Kidney (tissue), 14 donors: ENCODE results near the gene MDM2. TPM values are rescaled to one million over a fixed set of nuclear protein-coding genes. Genes with fewer than 3 reads are reported as not detected.

Experiments used
- DNase-seq, 5 donors: peaks; one replicate each; pipeline ENCODE4 v3.0.0-alpha.2; 2013 to 2020
- FAIRE-seq: peaks from 2 replicates; lab custom pipeline; 2012; peaks lifted over from hg19 to GRCh38; lab: Jason Lieb, UNC
- H3K27ac ChIP-seq, 2 donors: one replicate each; pipeline ENCODE4 v1.7.0; 2013; ENCODE audit warnings: low read depth in 2 of 2, low read length in 2 of 2, inconsistent platforms in 1 of 2
- H3K27me3 ChIP-seq: one replicate; pipeline ENCODE4 v1.7.1; 2013; ENCODE audit warnings: low read length, inconsistent platforms; ENCODE audit not compliant: control insufficient read depth, insufficient read depth
- H3K36me3 ChIP-seq, 3 donors: one replicate each; pipeline versions ENCODE4 v1.7.0 to v1.7.1; 2013; ENCODE audit warnings: low read length in 3 of 3, control low read depth in 1 of 3, inconsistent platforms in 1 of 3; ENCODE audit not compliant: insufficient read depth in 3 of 3, control insufficient read depth in 2 of 3
- H3K4me1 ChIP-seq, 3 donors: one replicate each; pipeline versions ENCODE4 v1.7.0 to v1.7.1; 2013; ENCODE audit warnings: low read length in 3 of 3, inconsistent platforms in 1 of 3, low read depth in 1 of 3; ENCODE audit not compliant: control insufficient read depth in 2 of 3, insufficient read depth in 2 of 3
- H3K4me3 ChIP-seq, 3 donors: one replicate each; pipeline versions ENCODE4 v1.7.0 to v1.8.1; 2013; ENCODE audit warnings: low read length in 3 of 3, control low read depth in 1 of 3, inconsistent platforms in 1 of 3
- H3K9ac ChIP-seq, 3 donors: one replicate each; pipeline versions ENCODE4 v1.7.0 to v1.7.1; 2013; ENCODE audit warnings: low read length in 3 of 3, control low read depth in 1 of 3, inconsistent platforms in 1 of 3
- H3K9me3 ChIP-seq, 3 donors: one replicate each; pipeline versions ENCODE4 v1.7.0 to v1.7.1; 2013; ENCODE audit warnings: low read length in 3 of 3, control low read depth in 1 of 3, inconsistent platforms in 1 of 3; ENCODE audit not compliant: control insufficient read depth in 2 of 3, insufficient read depth in 1 of 3
- intact Hi-C: fragments of 100-400 bp; cut with DNase I; formaldehyde crosslinking; loops from one replicate; pipeline ENCODE4 v1.11.1; 2022
- polyA plus RNA-seq: library from polyadenylated mRNA; stranded (reverse); fragments of 350-450 nt; fragmentation: Illumina TruSeq; extraction: RNeasy Lipid Tissue Mini Kit (QIAGEN cat#74804); gene quantifications from one replicate; pipeline ENCODE4 v1.2.3, GENCODE V29; 2014; ENCODE audit warnings: low read depth, low replicate concordance; ENCODE audit not compliant: insufficient read depth
- total RNA-seq: library from RNA; stranded (reverse); fragmentation: NEBNext Ultra II Directional; extraction: Animal tissue kit (Norgen Biotek cat#: 25700); gene quantifications from one replicate; pipeline ENCODE4 v1.2.1, GENCODE V29; 2021
- TF ChIP-seq, protein P1 (sequence below): IDR thresholded peaks from 3 replicates; pipeline ENCODE4 v1.5.1; 2012; ENCODE audit warnings: mild to moderate bottlenecking, moderate library complexity, borderline replicate concordance; ENCODE audit not compliant: insufficient read depth; ENCODE audit errors: extremely low read depth
- donor health status: control.
- donor health status: control.
- donor health status: control.
- donor health status: control.
- donor health status: control.
- donor health status: DM: yes; HTN: yes; CAD: no.
- donor health status: Normal renal cell carcinoma (clear cell type).

MDM2 gene
- total and polyA plus RNA-seq, 2 donors from 2014 or later: 38.5 to 103 TPM

DNA sequence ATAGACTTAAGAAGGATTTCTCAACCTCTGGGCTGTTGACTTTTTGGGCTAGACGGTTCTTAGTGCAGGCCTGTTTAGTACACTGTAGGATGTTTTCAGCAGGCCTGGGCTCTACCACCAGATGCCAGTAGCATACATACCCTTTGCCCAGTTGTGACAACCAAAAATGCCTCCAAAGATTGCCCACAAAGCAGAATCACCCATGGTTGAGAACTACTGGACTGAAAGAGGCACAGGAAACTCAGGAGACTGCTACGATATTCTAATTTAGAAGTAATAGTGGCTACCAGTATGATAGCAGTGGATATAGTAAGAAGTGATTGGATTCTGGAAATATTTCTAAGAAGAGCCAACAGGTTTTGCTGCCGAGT lies 46.5 kb upstream of the MDM2 start:
- H3K4me1 ChIP-seq: no peaks in the 10 kb centered on the region
- DNase-seq: no peak
- FAIRE-seq: no peak
- H3K27me3 ChIP-seq: no peaks in the 10 kb centered on the region
- H3K9ac ChIP-seq: no peak overlapping the region
- no peak overlapping the region for H3K4me3 ChIP-seq
- intact Hi-C loops: no loop called here
- H3K36me3 ChIP-seq: peaks cover 2 to 4% (median 3%) of the 10 kb centered on the region in 3 donors
- H3K27ac ChIP-seq: no peak overlapping the region
- TF ChIP-seq, protein P1, sequence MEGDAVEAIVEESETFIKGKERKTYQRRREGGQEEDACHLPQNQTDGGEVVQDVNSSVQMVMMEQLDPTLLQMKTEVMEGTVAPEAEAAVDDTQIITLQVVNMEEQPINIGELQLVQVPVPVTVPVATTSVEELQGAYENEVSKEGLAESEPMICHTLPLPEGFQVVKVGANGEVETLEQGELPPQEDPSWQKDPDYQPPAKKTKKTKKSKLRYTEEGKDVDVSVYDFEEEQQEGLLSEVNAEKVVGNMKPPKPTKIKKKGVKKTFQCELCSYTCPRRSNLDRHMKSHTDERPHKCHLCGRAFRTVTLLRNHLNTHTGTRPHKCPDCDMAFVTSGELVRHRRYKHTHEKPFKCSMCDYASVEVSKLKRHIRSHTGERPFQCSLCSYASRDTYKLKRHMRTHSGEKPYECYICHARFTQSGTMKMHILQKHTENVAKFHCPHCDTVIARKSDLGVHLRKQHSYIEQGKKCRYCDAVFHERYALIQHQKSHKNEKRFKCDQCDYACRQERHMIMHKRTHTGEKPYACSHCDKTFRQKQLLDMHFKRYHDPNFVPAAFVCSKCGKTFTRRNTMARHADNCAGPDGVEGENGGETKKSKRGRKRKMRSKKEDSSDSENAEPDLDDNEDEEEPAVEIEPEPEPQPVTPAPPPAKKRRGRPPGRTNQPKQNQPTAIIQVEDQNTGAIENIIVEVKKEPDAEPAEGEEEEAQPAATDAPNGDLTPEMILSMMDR: no peak
- no peaks in the 10 kb centered on the region for H3K9me3 ChIP-seq

DNA sequence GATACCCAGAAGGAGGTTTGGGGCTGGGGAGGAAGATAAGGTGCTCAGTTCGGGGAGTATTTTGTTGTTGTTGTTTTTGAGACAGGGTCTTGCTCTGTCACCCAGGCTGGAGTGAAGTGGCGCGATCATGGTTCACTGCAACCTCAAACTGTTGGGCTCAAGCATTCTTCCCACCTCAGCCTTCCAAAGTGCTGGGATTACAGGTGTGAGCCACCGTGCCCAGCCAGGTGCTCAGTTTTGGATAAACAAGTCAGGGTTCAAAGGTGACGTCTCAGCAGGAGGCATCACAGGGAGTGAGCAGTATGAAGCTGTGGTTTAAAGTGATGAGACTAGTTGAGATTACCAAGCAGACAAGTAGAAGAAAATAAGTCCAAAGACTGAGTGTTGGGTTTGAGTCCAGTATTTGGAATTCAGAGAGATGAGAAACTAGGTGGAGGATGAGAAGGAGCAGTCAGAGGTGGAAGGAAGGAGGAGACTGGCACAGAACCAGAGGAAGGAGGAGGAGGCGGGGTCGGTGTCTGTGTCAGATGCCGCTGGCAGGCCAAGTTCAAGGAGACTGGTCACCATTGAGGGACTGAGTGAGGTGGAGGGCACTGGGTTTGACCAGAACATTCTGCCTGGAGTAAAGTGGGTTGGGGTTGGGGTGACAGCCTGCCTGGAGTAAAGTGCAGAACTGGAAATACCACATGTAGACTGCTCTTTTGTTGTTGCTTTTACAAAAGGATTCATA lies 45.9 kb upstream of the MDM2 start:
- TF ChIP-seq, protein P1: no peak
- intact Hi-C loops: no loop called here
- peaks cover 2 to 4% (median 3%) of the 10 kb centered on the region in 3 donors for H3K36me3 ChIP-seq
- H3K27ac ChIP-seq: no peak overlapping the region
- H3K27me3 ChIP-seq: no peaks in the 10 kb centered on the region
- no peak overlapping the region for H3K9ac ChIP-seq
- H3K9me3 ChIP-seq: no peaks in the 10 kb centered on the region
- no peak for FAIRE-seq
- H3K4me3 ChIP-seq: no peak overlapping the region
- no peak for DNase-seq
- H3K4me1 ChIP-seq: no peaks in the 10 kb centered on the region

DNA sequence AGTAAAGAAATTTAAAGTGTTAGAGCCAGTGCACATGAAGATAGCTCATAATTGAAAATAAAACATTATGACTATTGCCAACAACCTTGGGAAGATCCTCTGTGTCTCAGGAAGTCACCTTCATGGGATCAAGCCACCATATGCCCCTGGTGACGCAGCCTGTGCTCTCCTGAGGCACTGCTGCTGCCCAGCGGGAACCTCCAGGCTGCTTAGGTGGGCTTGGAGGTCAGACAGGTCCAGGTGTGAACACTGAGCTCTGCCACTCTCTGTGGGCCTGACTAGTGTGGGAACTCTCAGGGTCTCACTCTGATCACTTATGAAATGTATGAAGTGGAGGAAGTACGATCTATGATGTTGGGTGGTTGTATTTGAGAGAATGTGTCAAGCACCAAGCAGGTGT lies 45.3 kb upstream of the MDM2 start:
- Histone ChIP-seq H3K4me3 (no peak overlapping the region), H3K27ac (no peak overlapping the region), H3K9ac (no peak overlapping the region), H3K36me3 (peaks cover 2 to 4% (median 3%) of the 10 kb centered on the region in 3 donors), H3K9me3 (no peaks in the 10 kb centered on the region), H3K27me3 (no peaks in the 10 kb centered on the region), H3K4me1 (no peaks in the 10 kb centered on the region)
- DNase-seq (no peak), FAIRE-seq (no peak)
- TF ChIP-seq, protein P1: no peak
- intact Hi-C loops: no loop called here
